ENCODE data around the gene DDR2.

DDR2 gene

DNA sequence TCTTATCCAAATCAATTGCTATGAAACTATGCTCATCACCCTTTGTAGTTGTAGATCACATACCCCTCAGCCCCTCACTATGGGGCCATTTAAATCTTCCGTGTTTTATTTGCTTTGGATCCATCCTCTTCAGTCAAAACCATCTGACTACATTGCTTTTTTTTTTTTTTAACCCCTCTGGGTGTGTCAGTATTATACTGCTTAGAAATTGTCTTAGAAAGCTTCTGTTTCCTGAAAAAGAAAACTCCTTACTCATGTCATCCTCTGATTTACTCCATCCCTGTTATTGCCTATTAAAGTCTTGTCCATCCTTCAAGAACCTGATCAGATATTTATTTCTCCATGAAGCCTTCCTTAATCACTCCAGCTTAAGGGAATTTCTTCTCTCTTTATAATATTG is 84.3 kb downstream of the DDR2 start:
- H2BK15ac ChIP-seq (ENCODE audit: low read depth, poor library complexity, severe bottlenecking): no peak overlapping the region
- WGBS: 92% methylated on average over 1 of the region's 1 CpG

GRCh38 chr1:162717548-162718184 is 85.4 kb downstream of the DDR2 start:
- DNase-seq: no peak
- H3K23ac ChIP-seq (ENCODE audit: low read length in 2 of 2): no peak overlapping the region
- peaks cover 0 to 64% of the 10 kb centered on the region in 2 experiments for H3K36me3 ChIP-seq (ENCODE audit: control insufficient read depth in 1 of 2, insufficient read depth in 2 of 2, low read depth in 1 of 2, low read length in 2 of 2)
- no peak overlapping the region for H2BK12ac ChIP-seq (ENCODE audit: low read length in 2 of 2)
- no peak overlapping the region for H3K9ac ChIP-seq (ENCODE audit: low read length)
- no peak overlapping the region for H3K14ac ChIP-seq (ENCODE audit: low read length in 2 of 2)
- H2BK5ac ChIP-seq (ENCODE audit: low read depth, low read length, poor library complexity, severe bottlenecking): no peak overlapping the region
- no peak overlapping the region for H3K4me3 ChIP-seq (ENCODE audit: insufficient read depth in 1 of 2, low read depth in 1 of 2, low read length in 2 of 2)
- H2BK120ac ChIP-seq (ENCODE audit: low read depth, low read length): no peak overlapping the region
- H3K9me3 ChIP-seq (ENCODE audit: control insufficient read depth, low read length): no peaks in the 10 kb centered on the region
- no peak overlapping the region for H3K4ac ChIP-seq (ENCODE audit: low read depth in 1 of 2, low read length in 2 of 2)
- H3K4me2 ChIP-seq (ENCODE audit: low read length, poor library complexity, severe bottlenecking): no peak overlapping the region
- H2AK5ac ChIP-seq (ENCODE audit: low read length, severe bottlenecking): no peak overlapping the region
- no peak overlapping the region for H4K8ac ChIP-seq (ENCODE audit: low read length)
- no peak overlapping the region for H2AFZ ChIP-seq (ENCODE audit: low read depth, low read length)
- H3K79me1 ChIP-seq (replicated peaks; ENCODE audit: low read length, poor library complexity, severe bottlenecking): peaks cover 7% of the 10 kb centered on the region
- no peak overlapping the region for H4K91ac ChIP-seq (ENCODE audit: low read length)
- peaks cover 2% of the 10 kb centered on the region for H3K4me1 ChIP-seq (ENCODE audit: control insufficient read depth, insufficient read depth, low read depth, low read length)
- H3K18ac ChIP-seq (ENCODE audit: low read depth in 1 of 2, low read length in 2 of 2): no peak overlapping the region
- no peaks in the 10 kb centered on the region for H3K27me3 ChIP-seq (ENCODE audit: control insufficient read depth in 1 of 2, insufficient read depth in 1 of 2, low read length in 2 of 2)
- H3K27ac ChIP-seq (ENCODE audit: low read length, poor library complexity, severe bottlenecking): no peak overlapping the region
- H2BK15ac ChIP-seq (ENCODE audit: low read depth, poor library complexity, severe bottlenecking): no peak overlapping the region
- WGBS: 100% methylated on average over 1 of the region's 1 CpG

More for the DNA sequence above, 84.3 kb downstream of the DDR2 start:
- Histone ChIP-seq H3K4me1 (ENCODE audit: control insufficient read depth, insufficient read depth, low read depth, low read length) (peaks cover 2% of the 10 kb centered on the region), H2AFZ (ENCODE audit: low read depth, low read length) (no peak overlapping the region), H3K9ac (ENCODE audit: low read length) (no peak overlapping the region), H3K18ac (ENCODE audit: low read depth in 1 of 2, low read length in 2 of 2) (no peak overlapping the region), H3K23ac (ENCODE audit: low read length in 2 of 2) (no peak overlapping the region), H2BK12ac (ENCODE audit: low read length in 2 of 2) (no peak overlapping the region), H3K4me3 (ENCODE audit: insufficient read depth in 1 of 2, low read depth in 1 of 2, low read length in 2 of 2) (no peak overlapping the region), H3K79me1 (replicated peaks; ENCODE audit: low read length, poor library complexity, severe bottlenecking) (peaks cover 8% of the 10 kb centered on the region), H2BK120ac (ENCODE audit: low read depth, low read length) (no peak overlapping the region), H2AK5ac (ENCODE audit: low read length, severe bottlenecking) (no peak overlapping the region), H3K27ac (ENCODE audit: low read length, poor library complexity, severe bottlenecking) (peak overlapping the region; percentile 57), H3K36me3 (ENCODE audit: control insufficient read depth in 1 of 2, insufficient read depth in 2 of 2, low read depth in 1 of 2, low read length in 2 of 2) (peaks cover 0 to 64% of the 10 kb centered on the region in 2 experiments), H3K27me3 (ENCODE audit: control insufficient read depth in 1 of 2, insufficient read depth in 1 of 2, low read length in 2 of 2) (no peaks in the 10 kb centered on the region), H4K91ac (ENCODE audit: low read length) (no peak overlapping the region), H2BK5ac (ENCODE audit: low read depth, low read length, poor library complexity, severe bottlenecking) (no peak overlapping the region), H4K8ac (ENCODE audit: low read length) (no peak overlapping the region), H3K4ac (ENCODE audit: low read depth in 1 of 2, low read length in 2 of 2) (no peak overlapping the region), H3K9me3 (ENCODE audit: control insufficient read depth, low read length) (no peaks in the 10 kb centered on the region), H3K4me2 (ENCODE audit: low read length, poor library complexity, severe bottlenecking) (no peak overlapping the region), H3K14ac (ENCODE audit: low read length in 2 of 2) (no peak overlapping the region)
- DNase-seq: no peak

- H2AK5ac ChIP-seq (ENCODE audit: low read length, severe bottlenecking): no peak overlapping the region
- H2AFZ ChIP-seq (ENCODE audit: low read depth, low read length): no peak overlapping the region
- WGBS: 77% methylated on average over 1 of the region's 1 CpG
- H3K23ac ChIP-seq (ENCODE audit: low read length in 2 of 2): no peak overlapping the region
- H3K36me3 ChIP-seq (ENCODE audit: control insufficient read depth in 1 of 2, insufficient read depth in 2 of 2, low read depth in 1 of 2, low read length in 2 of 2): peaks cover 0 to 75% of the 10 kb centered on the region in 2 experiments
- H3K4me1 ChIP-seq (ENCODE audit: control insufficient read depth, insufficient read depth, low read depth, low read length): peaks cover 2% of the 10 kb centered on the region
- no peak overlapping the region for H3K4me2 ChIP-seq (ENCODE audit: low read length, poor library complexity, severe bottlenecking)
- no peak overlapping the region for H2BK12ac ChIP-seq (ENCODE audit: low read length in 2 of 2)
- no peaks in the 10 kb centered on the region for H3K9me3 ChIP-seq (ENCODE audit: control insufficient read depth, low read length)
- H3K18ac ChIP-seq (ENCODE audit: low read depth in 1 of 2, low read length in 2 of 2): no peak overlapping the region
- H4K91ac ChIP-seq (ENCODE audit: low read length): no peak overlapping the region
- H2BK120ac ChIP-seq (ENCODE audit: low read depth, low read length): no peak overlapping the region
- no peak overlapping the region for H3K4me3 ChIP-seq (ENCODE audit: insufficient read depth in 1 of 2, low read depth in 1 of 2, low read length in 2 of 2)
- H3K9ac ChIP-seq (ENCODE audit: low read length): no peak overlapping the region
- no peaks in the 10 kb centered on the region for H3K27me3 ChIP-seq (ENCODE audit: control insufficient read depth in 1 of 2, insufficient read depth in 1 of 2, low read length in 2 of 2)
- H4K8ac ChIP-seq (ENCODE audit: low read length): no peak overlapping the region
- no peak overlapping the region for H3K14ac ChIP-seq (ENCODE audit: low read length in 2 of 2)
- H3K79me1 ChIP-seq (replicated peaks; ENCODE audit: low read length, poor library complexity, severe bottlenecking): peaks cover 14% of the 10 kb centered on the region
- no peak overlapping the region for H2BK15ac ChIP-seq (ENCODE audit: low read depth, poor library complexity, severe bottlenecking)
- no peak overlapping the region for H3K4ac ChIP-seq (ENCODE audit: low read depth in 1 of 2, low read length in 2 of 2)
- no peak for DNase-seq
- no peak overlapping the region for H3K27ac ChIP-seq (ENCODE audit: low read length, poor library complexity, severe bottlenecking)
- no peak overlapping the region for H2BK5ac ChIP-seq (ENCODE audit: low read depth, low read length, poor library complexity, severe bottlenecking)
Observed at GRCh38 chr1:162719678-162720077, 87.4 kb downstream of the DDR2 start.

GRCh38 chr1:162720996-162721395 is 88.7 kb downstream of the DDR2 start:
- WGBS: 90% methylated on average over 1 of the region's 1 CpG
- no peak overlapping the region for H4K91ac ChIP-seq (ENCODE audit: low read length)
- H3K23ac ChIP-seq (ENCODE audit: low read length in 2 of 2): no peak overlapping the region

More at GRCh38 chr1:162720996-162721395, 88.7 kb downstream of the DDR2 start:
- no peak overlapping the region for H3K4me3 ChIP-seq (ENCODE audit: insufficient read depth in 1 of 2, low read depth in 1 of 2, low read length in 2 of 2)
- H3K36me3 ChIP-seq (ENCODE audit: control insufficient read depth in 1 of 2, insufficient read depth in 2 of 2, low read depth in 1 of 2, low read length in 2 of 2): peaks cover 0 to 79% of the 10 kb centered on the region in 2 experiments
- H2AFZ ChIP-seq (ENCODE audit: low read depth, low read length): no peak overlapping the region
- H3K9me3 ChIP-seq (ENCODE audit: control insufficient read depth, low read length): no peaks in the 10 kb centered on the region
- H3K79me1 ChIP-seq (replicated peaks; ENCODE audit: low read length, poor library complexity, severe bottlenecking): peaks cover 18% of the 10 kb centered on the region
- no peak overlapping the region for H3K14ac ChIP-seq (ENCODE audit: low read length in 2 of 2)
- H3K4me1 ChIP-seq (ENCODE audit: control insufficient read depth, insufficient read depth, low read depth, low read length): peaks cover 5% of the 10 kb centered on the region
- no peak overlapping the region for H2BK5ac ChIP-seq (ENCODE audit: low read depth, low read length, poor library complexity, severe bottlenecking)
- H3K18ac ChIP-seq (ENCODE audit: low read depth in 1 of 2, low read length in 2 of 2): no peak overlapping the region
- H3K4ac ChIP-seq (ENCODE audit: low read depth in 1 of 2, low read length in 2 of 2): no peak overlapping the region
- no peaks in the 10 kb centered on the region for H3K27me3 ChIP-seq (ENCODE audit: control insufficient read depth in 1 of 2, insufficient read depth in 1 of 2, low read length in 2 of 2)
- DNase-seq: no peak
- H2AK5ac ChIP-seq (ENCODE audit: low read length, severe bottlenecking): no peak overlapping the region
- no peak overlapping the region for H4K8ac ChIP-seq (ENCODE audit: low read length)
- no peak overlapping the region for H2BK15ac ChIP-seq (ENCODE audit: low read depth, poor library complexity, severe bottlenecking)
- H3K27ac ChIP-seq (ENCODE audit: low read length, poor library complexity, severe bottlenecking): no peak overlapping the region
- H2BK120ac ChIP-seq (ENCODE audit: low read depth, low read length): no peak overlapping the region
- H3K9ac ChIP-seq (ENCODE audit: low read length): no peak overlapping the region
- no peak overlapping the region for H2BK12ac ChIP-seq (ENCODE audit: low read length in 2 of 2)
- H3K4me2 ChIP-seq (ENCODE audit: low read length, poor library complexity, severe bottlenecking): no peak overlapping the region
